GM06990 (cell line): ENCODE results near the gene TTC28.

Experiments
- DNase-seq: peaks from one replicate; pipeline ENCODE4 v3.0.0-alpha.2; 2011; ENCODE audit not compliant: insufficient read length; ENCODE audit errors: extremely low read depth
- H3K27me3 ChIP-seq: replicated peaks from 2 replicates; pipeline ENCODE4 v1.6.0; 2011; ENCODE audit warnings: low read length; ENCODE audit not compliant: control insufficient read depth, insufficient read depth
- H3K36me3 ChIP-seq: 2 replicates; pipeline ENCODE4 v1.5.1; 2011; ENCODE audit warnings: low read length; ENCODE audit not compliant: control insufficient read depth, insufficient read depth
- H3K4me3 ChIP-seq: replicated peaks from 2 replicates; pipeline ENCODE4 v1.5.1; 2011; ENCODE audit warnings: low read depth, mild to moderate bottlenecking, control low read depth, low read length
- TF ChIP-seq, protein P1 (sequence below): IDR thresholded peaks from 2 replicates; pipeline ENCODE4 v1.5.1; 2011; ENCODE audit warnings: low read length, control low read depth, mild to moderate bottlenecking, inconsistent platforms; ENCODE audit not compliant: insufficient read depth, poor library complexity, severe bottlenecking

The TTC28 gene

DNA sequence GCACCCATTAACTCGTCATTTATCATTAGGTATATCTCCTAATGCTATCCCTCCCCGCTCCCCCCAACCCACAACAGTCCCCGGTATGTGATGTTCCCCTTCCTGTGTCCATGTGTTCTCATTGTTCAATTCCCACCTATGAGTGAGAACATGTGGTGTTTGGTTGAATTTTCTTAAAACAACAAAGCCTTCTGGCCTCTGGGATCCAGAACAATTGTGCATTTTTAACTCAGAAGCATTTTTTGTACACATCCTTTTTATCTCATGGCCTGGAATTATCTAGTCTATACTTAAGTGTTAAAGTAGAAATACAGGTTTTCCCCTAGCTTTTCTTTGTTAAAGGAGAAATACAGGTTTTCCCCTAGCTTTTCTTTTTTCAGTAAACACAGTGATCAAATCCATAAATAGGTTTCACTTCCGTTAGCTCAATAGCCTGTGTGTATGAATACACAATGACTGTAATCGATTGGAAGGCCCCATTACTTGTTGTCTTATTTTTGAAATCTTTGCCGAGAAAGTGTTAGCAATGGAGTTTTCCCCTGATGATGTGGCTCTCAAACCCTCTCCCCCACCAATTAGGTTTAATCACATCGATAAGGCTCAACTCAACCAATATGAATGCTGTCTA is 635.0 kb downstream of the TTC28 start:
- Histone ChIP-seq H3K36me3 (no peaks in the 10 kb centered on the region), H3K4me3 (no peak overlapping the region), H3K27me3 (no peaks in the 10 kb centered on the region)
- no peak for DNase-seq
- TF ChIP-seq, protein P1, sequence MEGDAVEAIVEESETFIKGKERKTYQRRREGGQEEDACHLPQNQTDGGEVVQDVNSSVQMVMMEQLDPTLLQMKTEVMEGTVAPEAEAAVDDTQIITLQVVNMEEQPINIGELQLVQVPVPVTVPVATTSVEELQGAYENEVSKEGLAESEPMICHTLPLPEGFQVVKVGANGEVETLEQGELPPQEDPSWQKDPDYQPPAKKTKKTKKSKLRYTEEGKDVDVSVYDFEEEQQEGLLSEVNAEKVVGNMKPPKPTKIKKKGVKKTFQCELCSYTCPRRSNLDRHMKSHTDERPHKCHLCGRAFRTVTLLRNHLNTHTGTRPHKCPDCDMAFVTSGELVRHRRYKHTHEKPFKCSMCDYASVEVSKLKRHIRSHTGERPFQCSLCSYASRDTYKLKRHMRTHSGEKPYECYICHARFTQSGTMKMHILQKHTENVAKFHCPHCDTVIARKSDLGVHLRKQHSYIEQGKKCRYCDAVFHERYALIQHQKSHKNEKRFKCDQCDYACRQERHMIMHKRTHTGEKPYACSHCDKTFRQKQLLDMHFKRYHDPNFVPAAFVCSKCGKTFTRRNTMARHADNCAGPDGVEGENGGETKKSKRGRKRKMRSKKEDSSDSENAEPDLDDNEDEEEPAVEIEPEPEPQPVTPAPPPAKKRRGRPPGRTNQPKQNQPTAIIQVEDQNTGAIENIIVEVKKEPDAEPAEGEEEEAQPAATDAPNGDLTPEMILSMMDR = no peak

DNA sequence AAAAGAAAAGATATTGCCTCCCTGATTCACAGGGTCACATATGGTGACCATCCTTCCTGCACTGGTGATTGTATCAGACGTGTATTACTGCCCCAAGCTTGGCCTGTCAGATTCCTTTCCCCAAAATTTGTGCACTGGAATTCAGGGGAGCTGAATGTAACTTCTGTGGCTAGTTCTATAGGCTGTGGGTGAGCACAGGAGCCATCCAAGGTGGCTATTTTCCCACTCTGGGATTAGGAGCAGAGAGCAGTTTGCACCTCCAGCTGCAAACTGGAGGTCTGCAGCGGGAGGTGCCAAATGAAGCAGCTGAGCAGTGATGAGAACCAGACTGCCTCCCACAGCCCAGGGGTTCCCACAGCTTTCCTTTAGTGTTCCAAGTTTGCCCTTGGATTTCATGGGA is 636.4 kb downstream of the TTC28 start:
- no peaks in the 10 kb centered on the region for H3K36me3 ChIP-seq
- H3K4me3 ChIP-seq = no peak overlapping the region
- no peak for DNase-seq
- H3K27me3 ChIP-seq = no peaks in the 10 kb centered on the region
- TF ChIP-seq, protein P1 = no peak

DNA sequence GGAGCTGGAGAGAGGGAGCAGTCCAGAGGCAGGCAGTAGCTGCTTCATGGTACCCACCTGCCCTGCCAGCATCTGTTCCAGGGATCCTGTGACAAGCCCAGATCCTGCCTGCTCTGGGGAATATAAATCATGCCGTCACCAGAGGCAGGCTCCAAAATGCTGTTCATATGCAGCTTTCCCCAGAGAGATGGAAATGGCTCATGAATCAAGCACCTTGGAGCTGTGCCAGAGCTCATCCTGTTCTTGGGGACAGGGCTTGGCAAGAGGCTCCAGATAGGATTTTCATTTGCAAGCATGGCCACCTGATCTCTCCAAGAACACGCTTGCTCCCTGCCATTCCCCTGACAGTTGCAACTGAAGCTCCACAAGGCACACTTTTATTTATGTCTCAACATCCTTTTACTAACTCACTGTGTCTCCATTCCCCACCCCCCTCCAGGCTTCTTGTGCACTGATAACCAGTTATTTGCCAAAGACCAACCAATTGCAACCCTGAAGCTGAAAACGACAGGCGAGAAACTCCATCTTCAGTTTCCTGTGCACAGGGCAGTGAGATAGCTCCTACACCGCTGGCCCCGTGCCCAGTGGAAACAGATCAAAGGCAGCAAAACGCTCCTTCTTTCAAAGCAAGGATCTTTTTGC is 644.8 kb downstream of the TTC28 start:
- H3K27me3 ChIP-seq = no peaks in the 10 kb centered on the region; the same call in none of the 2 replicates
- no peak overlapping the region for H3K4me3 ChIP-seq
- no peak for DNase-seq
- TF ChIP-seq, protein P1 = no peak
- H3K36me3 ChIP-seq = no peaks in the 10 kb centered on the region

DNA sequence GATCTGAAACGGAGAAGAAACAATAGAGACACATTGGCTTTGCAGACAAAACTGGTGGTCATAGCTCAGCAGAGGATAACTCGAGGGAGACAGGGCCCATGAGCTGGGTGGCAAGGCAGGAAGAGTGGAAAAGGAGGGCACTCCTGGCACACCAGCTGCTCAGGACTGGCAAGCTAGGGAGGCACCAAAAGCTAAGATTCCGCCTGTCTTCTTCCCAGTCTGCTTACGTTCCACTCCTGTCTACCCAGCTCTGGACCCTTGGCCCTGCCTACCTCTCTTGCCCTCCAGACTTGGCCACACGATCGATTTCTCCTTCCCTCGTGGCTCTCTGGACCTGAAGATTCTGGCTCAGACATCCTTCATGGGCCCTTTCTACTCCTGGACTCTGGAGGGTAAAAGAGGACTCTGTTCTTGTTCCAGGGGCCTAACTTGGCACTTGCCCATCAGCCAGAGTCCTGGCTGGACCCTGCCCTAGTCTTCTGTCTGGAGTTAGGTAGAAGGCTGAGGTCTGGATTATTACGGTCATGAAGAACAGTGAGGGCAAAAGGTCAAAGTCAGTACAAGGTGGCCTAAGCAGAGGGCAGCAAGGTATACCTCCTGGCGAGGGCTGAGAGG is 645.4 kb downstream of the TTC28 start:
- TF ChIP-seq, protein P1 = no peak
- DNase-seq = no peak
- Histone ChIP-seq H3K4me3 (no peak overlapping the region), H3K27me3 (no peaks in the 10 kb centered on the region; the same call in none of the 2 replicates), H3K36me3 (no peaks in the 10 kb centered on the region)

DNA sequence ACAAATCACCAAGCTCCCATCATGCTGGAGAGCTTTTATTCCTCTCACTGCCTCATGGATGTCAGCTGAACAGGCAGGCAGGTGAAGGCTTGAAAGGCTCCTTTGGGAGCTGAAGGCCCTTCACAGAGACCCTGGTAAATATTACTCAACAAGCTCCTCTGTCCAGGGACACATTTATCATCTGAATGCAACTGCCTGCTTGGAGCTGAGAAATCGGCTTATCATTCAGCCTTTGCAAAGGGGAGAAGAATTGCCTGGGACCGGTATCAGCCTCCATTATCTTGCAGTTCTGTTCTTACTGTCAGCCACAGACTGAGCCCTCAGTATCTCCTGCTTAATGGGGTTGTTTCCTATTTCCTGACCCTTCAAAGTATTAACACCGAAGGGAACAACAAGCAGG is 646.8 kb downstream of the TTC28 start:
- Histone ChIP-seq H3K27me3 (no peaks in the 10 kb centered on the region; the same call in none of the 2 replicates), H3K36me3 (no peaks in the 10 kb centered on the region), H3K4me3 (no peak overlapping the region)
- no peak for DNase-seq
- TF ChIP-seq, protein P1 = no peak
